DND-41 (cell line): ENCODE data around the gene EDRF1.
"Not testable (repeated sequence)": the region's sequence is repeated elsewhere in the genome, so short reads cannot be mapped to it uniquely, and the experiment has no call there.

Experiments
- ATAC-seq: fragments of 200-7000 bp; cut with Tn5 transposase; 3 replicates; pipeline ENCODE4 v1.9.1; 2021; ENCODE audit warnings: low read depth; ENCODE audit not compliant: insufficient read depth
- DNase-seq: peaks from one replicate; pipeline ENCODE4 v3.0.0-alpha.2; 2020
- H2AFZ ChIP-seq: 2 replicates; pipeline ENCODE4 v1.6.0; 2012; ENCODE audit warnings: low read depth, low read length
- H3K27ac ChIP-seq: 2 replicates; pipeline ENCODE4 v1.5.1; 2012; ENCODE audit warnings: low read length, inconsistent platforms
- H3K27me3 ChIP-seq: fragments of 200-600 bp; sonication (generic); 2 replicates; pipeline ENCODE4 v1.6.0; 2012; ENCODE audit warnings: low read length, mild to moderate bottlenecking, inconsistent platforms; ENCODE audit not compliant: insufficient read depth, poor library complexity
- H3K36me3 ChIP-seq: 2 replicates; pipeline ENCODE4 v1.5.1; 2012; ENCODE audit warnings: low read length, inconsistent platforms; ENCODE audit not compliant: insufficient read depth
- H3K4me1 ChIP-seq: 2 replicates; pipeline ENCODE4 v1.5.1; 2012; ENCODE audit warnings: mild to moderate bottlenecking, low read length; ENCODE audit not compliant: insufficient read depth
- H3K4me2 ChIP-seq: 2 replicates; pipeline ENCODE4 v1.6.0; 2012; ENCODE audit warnings: mild to moderate bottlenecking, moderate library complexity, low read length, inconsistent platforms; ENCODE audit not compliant: insufficient read depth
- H3K4me3 ChIP-seq, 2 experiments: fragments of 200-600 bp in 1 of 2; shearing (Covaris generic) in 1 of 2; 2 replicates each; pipeline ENCODE4 v1.5.1; 2012 to 2016; ENCODE audit warnings: inconsistent platforms in 2 of 2, low read length in 2 of 2, mild to moderate bottlenecking in 2 of 2, low read depth in 1 of 2, moderate library complexity in 1 of 2
- H3K79me2 ChIP-seq: 2 replicates; pipeline ENCODE4 v1.6.0; 2012; ENCODE audit warnings: low read length, inconsistent platforms; ENCODE audit not compliant: insufficient read depth
- H3K9ac ChIP-seq: 2 replicates; pipeline ENCODE4 v1.6.0; 2012; ENCODE audit warnings: low read depth, mild to moderate bottlenecking, inconsistent platforms, low read length, moderate library complexity
- H3K9me3 ChIP-seq: 2 replicates; pipeline ENCODE4 v1.5.1; 2012; ENCODE audit warnings: low read length, moderate library complexity, mild to moderate bottlenecking, inconsistent platforms; ENCODE audit not compliant: insufficient read depth, severe bottlenecking
- H4K20me1 ChIP-seq: 2 replicates; pipeline ENCODE4 v1.6.0; 2012; ENCODE audit warnings: low read length; ENCODE audit not compliant: insufficient read depth
- EZH2 ChIP-seq: IDR thresholded peaks from 3 replicates; pipeline ENCODE4 v1.6.1; 2012; ENCODE audit warnings: borderline replicate concordance, low read depth, mild to moderate bottlenecking, moderate library complexity, low read length, inconsistent platforms; ENCODE audit not compliant: severe bottlenecking
- TF ChIP-seq, protein P1 (sequence below): IDR thresholded peaks from 2 replicates; pipeline ENCODE4 v1.5.1; 2012; ENCODE audit warnings: borderline replicate concordance, low read length, moderate library complexity, mild to moderate bottlenecking; ENCODE audit not compliant: poor library complexity, severe bottlenecking; ENCODE audit errors: extremely low read depth

EDRF1 gene

DNA sequence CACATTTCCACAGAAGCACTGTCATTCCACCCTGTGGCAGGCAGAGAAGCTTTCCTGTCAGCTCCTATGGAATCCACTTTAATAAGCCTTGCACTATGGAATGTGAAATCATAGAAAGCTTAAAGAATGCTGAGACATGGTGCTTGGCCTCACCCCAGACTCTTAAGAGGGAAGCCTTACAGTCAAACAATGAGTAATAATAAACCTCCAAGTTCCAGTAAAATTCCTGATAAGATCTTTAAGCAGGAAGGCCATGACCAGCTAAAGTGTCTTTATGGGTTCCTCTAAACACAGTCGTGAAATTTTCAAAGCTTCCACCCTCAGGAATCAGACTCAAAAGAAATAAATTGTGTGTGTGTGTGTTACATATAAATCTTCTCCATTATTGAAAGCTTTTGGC lies 24.6 kb upstream of the EDRF1 start:
- no peak overlapping the region for H3K4me3 ChIP-seq
- no peaks in the 10 kb centered on the region for H3K36me3 ChIP-seq
- H3K27me3 ChIP-seq, result peaks cover 15% of the 10 kb centered on the region
- H2AFZ ChIP-seq, result no peak overlapping the region
- H3K79me2 ChIP-seq, result no peaks in the 10 kb centered on the region
- H3K4me1 ChIP-seq, result no peaks in the 10 kb centered on the region
- H4K20me1 ChIP-seq, result no peaks in the 10 kb centered on the region
- no peak overlapping the region for H3K27ac ChIP-seq
- ATAC-seq, result no peak
- no peak overlapping the region for H3K9ac ChIP-seq
- no peak overlapping the region for H3K4me2 ChIP-seq
- no peaks in the 10 kb centered on the region for H3K9me3 ChIP-seq
- no peak for TF ChIP-seq EZH2
- TF ChIP-seq, protein P1, sequence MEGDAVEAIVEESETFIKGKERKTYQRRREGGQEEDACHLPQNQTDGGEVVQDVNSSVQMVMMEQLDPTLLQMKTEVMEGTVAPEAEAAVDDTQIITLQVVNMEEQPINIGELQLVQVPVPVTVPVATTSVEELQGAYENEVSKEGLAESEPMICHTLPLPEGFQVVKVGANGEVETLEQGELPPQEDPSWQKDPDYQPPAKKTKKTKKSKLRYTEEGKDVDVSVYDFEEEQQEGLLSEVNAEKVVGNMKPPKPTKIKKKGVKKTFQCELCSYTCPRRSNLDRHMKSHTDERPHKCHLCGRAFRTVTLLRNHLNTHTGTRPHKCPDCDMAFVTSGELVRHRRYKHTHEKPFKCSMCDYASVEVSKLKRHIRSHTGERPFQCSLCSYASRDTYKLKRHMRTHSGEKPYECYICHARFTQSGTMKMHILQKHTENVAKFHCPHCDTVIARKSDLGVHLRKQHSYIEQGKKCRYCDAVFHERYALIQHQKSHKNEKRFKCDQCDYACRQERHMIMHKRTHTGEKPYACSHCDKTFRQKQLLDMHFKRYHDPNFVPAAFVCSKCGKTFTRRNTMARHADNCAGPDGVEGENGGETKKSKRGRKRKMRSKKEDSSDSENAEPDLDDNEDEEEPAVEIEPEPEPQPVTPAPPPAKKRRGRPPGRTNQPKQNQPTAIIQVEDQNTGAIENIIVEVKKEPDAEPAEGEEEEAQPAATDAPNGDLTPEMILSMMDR, result no peak
- no peak for DNase-seq

DNA sequence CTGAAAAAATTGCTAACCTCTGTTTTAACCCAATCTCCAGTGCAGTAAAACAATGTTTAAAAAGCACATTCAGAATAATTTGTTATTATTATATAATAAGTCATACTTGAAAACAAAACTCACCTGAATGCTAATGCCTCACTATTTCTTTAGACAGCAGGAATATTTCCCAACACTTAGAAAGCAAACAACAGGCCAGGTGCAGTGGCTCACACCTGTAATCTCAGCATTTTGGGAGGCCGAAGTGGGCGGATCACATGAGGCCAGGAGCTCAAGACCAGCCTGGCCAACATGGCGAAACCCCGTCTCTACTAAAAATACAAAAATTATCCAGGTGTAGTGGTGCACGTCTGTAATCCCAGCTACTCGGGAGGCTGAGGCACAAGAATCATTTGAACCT lies 22.6 kb upstream of the EDRF1 start:
- not testable (repeated sequence) for H2AFZ ChIP-seq, H3K9ac ChIP-seq, H3K27ac ChIP-seq, H3K36me3 ChIP-seq, H3K27me3 ChIP-seq, ATAC-seq, DNase-seq, H3K4me3 ChIP-seq, H3K79me2 ChIP-seq, H3K4me1 ChIP-seq, H4K20me1 ChIP-seq, H3K9me3 ChIP-seq, H3K4me2 ChIP-seq

DNA sequence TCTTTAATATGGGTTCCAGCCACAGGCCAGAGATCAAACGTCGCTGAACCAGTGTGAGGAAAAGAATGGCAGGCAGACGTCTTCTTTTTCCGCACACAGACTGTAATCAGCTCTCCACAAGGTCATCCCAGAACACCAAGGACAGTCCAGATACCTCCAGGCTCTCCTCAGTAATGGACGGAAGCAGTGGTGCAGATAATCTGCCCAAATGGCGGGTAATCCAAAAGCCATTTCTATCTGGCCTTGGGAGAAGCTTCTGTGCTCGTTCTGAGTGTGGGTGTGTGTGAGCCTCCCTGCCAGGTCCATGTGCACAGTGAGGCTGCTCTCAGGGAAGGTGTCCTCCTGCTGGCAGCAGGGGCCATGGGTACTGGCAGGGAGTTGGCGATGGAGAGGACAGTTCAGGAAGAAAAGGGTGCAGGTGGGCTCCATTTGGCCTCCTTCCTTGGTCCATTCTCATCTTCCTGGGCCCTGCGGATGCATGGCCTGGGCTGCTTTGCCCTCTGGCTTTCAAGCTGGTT lies 21.0 kb upstream of the EDRF1 start:
- Histone ChIP-seq H3K27me3 (no peaks in the 10 kb centered on the region), H3K36me3 (no peaks in the 10 kb centered on the region), H3K4me2 (no peak overlapping the region), H3K9ac (no peak overlapping the region), H3K27ac (no peak overlapping the region), H3K9me3 (no peaks in the 10 kb centered on the region), H3K4me3 (no peak overlapping the region), H3K4me1 (no peaks in the 10 kb centered on the region), H3K79me2 (no peaks in the 10 kb centered on the region), H4K20me1 (no peaks in the 10 kb centered on the region), H2AFZ (no peak overlapping the region)
- ATAC-seq (no peak), DNase-seq (no peak)
- TF ChIP-seq, protein P1, result no peak
- no peak for TF ChIP-seq EZH2

DNA sequence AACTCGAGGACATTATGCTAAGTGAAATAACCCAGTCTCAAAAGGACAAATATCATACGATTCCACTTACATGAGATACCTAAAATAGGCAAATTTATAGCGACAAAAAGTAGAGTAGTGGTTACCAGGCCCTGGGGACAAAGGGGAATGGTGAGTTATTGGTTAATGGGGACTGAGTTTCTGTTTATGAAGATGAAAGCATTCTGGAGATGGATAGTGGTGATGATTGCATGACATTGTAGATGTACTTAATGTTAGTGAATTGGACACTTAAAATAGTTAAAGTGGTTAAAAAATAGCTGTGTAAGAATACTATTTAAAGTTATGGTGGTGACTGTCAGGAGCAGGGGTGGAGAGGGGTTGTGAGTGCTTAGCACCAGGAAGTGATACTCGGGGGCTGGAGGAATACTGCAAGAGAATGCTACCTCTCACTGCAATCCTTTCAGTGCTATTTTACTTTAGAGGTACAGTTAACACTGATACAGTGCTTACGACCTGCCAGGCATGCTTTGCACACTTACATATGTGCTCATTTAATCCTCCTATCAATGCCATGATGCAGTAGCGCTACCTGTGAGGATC lies 19.9 kb upstream of the EDRF1 start:
- H3K4me1 ChIP-seq, result no peaks in the 10 kb centered on the region
- ATAC-seq (no peak), DNase-seq (no peak)
- H3K36me3 ChIP-seq, result no peaks in the 10 kb centered on the region
- no peak overlapping the region for H3K27ac ChIP-seq
- no peaks in the 10 kb centered on the region for H3K9me3 ChIP-seq
- H2AFZ ChIP-seq, result no peak overlapping the region
- H3K4me3 ChIP-seq, result no peak overlapping the region
- no peaks in the 10 kb centered on the region for H3K79me2 ChIP-seq
- H3K9ac ChIP-seq, result no peak overlapping the region
- H3K27me3 ChIP-seq, result no peaks in the 10 kb centered on the region
- H4K20me1 ChIP-seq, result no peaks in the 10 kb centered on the region
- no peak for TF ChIP-seq EZH2
- TF ChIP-seq, protein P1, result no peak
- no peak overlapping the region for H3K4me2 ChIP-seq
